H4 (cell line): ENCODE measurements around the gene CBFA2T2. TPM values are rescaled to one million over a fixed set of nuclear protein-coding genes. Genes with fewer than 3 reads are reported as not detected.
"Not testable (repeated sequence)": the region's sequence is repeated elsewhere in the genome, so short reads cannot be mapped to it uniquely, and the experiment has no call there.

Experiments used
- DNase-seq: peaks from one replicate; pipeline ENCODE4 v3.0.0-alpha.2; 2015; ENCODE audit warnings: low spot score
- total RNA-seq: library from RNA; depleted of rRNA; stranded (reverse); fragments of >200 nt; shearing (Covaris generic); gene quantifications from 2 replicates; pipeline ENCODE4 v1.2.3, GENCODE V29; 2014

CBFA2T2 gene
- total RNA-seq, 1 experiment from 2014 or later: 3.6 TPM

- DNase-seq: no peak
Measured at GRCh38 chr20:33622705-33623365, 132.9 kb downstream of the CBFA2T2 start.

DNA sequence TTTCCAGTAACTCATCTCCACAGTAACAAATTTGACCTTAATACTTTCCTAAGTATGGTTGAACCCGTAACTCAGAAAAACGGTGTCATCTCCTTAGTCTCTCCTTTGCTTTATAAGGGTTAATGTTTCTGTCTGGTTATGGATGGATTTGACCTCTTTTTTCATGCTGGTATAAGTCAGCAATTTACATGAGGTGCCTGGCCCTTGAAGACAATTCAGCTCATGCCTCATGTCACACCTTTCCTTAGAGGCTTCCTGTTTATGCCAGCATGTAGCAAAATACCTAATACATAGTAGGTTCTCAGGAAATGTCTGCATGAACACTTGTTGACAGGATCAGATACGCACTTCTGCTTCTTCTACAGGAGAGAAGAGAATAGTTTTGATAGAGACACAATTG is 134.5 kb downstream of the CBFA2T2 start:
- DNase-seq: no peak

DNA sequence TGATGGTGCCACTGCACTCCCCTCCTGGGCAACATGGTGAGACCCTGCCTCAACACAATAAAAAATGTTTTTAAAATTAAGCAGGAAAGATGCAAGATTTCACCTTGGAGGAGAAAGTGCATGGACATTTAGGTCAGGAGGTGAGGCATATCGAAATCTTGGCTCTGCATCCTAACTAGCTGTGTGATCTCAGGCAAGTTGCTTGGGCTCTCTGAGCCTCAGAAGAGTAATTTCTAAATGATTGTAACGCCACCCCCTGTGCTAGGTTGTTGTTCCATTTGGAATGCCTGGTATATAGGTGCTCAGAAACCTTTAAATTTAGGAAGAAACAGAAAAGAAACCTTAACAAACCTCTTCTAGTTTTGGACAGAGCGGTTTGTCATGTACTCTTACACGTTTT is 136.3 kb downstream of the CBFA2T2 start:
- no peak for DNase-seq

GRCh38 chr20:33627577-33628216 is 137.8 kb downstream of the CBFA2T2 start:
- no peak for DNase-seq

- no peak for DNase-seq
Measured at GRCh38 chr20:33629533-33629932, 139.6 kb downstream of the CBFA2T2 start.

- no peak for DNase-seq
Measured at GRCh38 chr20:33629979-33630378, 140.1 kb downstream of the CBFA2T2 start.

DNA sequence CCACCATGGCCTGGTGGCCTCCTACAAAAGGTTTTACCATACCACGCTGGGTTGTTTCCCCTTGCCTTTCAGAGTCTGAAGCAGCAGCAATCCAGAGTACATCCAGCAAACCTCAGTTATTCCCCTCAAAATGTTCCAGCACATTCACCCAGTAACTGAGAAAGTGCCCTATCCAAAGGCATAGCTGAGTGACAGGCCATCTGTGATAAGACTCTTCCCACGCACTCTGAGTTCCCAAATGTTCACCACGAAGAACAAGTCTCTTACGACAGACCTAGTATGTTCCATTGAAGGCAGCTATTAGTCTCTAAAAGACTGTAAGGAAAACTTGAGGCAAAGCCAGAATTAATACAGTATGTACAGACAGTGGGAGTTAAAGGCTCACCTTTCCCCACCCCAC is 140.6 kb downstream of the CBFA2T2 start:
- DNase-seq: no peak

DNA sequence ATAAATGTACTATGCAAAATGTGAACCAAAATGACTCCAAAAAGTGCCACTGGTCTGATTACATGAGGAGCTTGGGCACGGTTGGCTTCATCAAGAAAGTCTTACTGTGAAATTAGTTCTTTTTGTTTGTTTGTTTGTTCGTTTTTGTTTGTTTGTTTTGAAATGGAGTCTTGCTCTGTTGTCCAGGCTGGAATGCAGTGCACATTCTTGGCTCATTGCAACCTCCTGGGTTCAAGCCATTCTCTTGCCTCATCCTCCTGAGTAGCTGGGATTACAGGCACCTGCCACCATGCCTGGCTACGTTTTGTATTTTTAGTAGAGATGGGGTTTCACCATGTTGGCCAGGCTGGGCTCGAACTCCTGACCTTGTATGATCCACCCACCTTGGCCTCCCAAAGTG is 142.0 kb downstream of the CBFA2T2 start:
- not testable (repeated sequence) for DNase-seq

GRCh38 chr20:33635341-33635740 is 145.4 kb downstream of the CBFA2T2 start:
- no peak for DNase-seq

DNA sequence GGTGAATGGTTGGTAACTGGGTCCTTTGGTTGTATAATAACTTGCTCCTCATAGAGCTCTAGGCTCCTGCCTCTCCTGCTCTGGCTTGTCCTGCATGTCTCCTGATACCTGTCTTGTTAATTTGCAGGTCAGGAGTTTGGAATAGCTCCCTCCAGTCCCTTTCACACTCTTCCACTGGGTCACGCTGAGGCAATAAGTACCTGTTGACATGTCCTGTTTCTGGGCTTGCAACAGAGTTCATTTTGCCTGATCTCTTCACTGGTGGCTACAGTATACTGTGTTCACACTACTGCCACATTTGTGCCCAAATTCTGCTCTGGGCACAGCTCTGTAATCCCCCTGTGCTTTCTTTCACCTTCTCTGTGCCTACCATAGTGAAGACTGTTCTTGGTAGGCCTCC is 146.9 kb downstream of the CBFA2T2 start:
- no peak for DNase-seq

DNA sequence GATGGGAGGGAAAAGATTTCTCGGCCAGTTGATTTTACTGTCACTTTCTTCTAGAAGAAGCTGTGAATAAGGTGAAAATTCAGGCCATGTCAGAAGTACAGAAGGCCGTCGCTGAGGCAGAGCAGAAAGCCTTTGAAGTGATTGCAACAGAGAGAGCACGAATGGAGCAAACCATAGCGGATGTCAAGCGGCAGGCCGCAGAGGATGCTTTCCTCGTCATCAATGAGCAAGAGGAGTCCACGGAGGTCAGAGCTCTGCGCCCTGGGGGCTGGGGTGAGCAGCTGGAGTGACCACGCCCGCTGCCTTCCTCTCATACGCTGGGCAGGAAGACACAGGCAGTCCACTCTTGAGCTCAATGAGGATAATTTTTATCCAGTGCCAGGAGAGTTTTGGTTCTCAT is 150.4 kb downstream of the CBFA2T2 start:
- no peak for DNase-seq

- DNase-seq: no peak
Measured at GRCh38 chr20:33644313-33645071, 154.6 kb downstream of the CBFA2T2 start.

- DNase-seq: no peak
Measured at GRCh38 chr20:33645072-33645358, 155.1 kb downstream of the CBFA2T2 start.

GRCh38 chr20:33645396-33645795 is 155.5 kb downstream of the CBFA2T2 start:
- DNase-seq: no peak

GRCh38 chr20:33646191-33646590 is 156.3 kb downstream of the CBFA2T2 start:
- DNase-seq: no peak

DNA sequence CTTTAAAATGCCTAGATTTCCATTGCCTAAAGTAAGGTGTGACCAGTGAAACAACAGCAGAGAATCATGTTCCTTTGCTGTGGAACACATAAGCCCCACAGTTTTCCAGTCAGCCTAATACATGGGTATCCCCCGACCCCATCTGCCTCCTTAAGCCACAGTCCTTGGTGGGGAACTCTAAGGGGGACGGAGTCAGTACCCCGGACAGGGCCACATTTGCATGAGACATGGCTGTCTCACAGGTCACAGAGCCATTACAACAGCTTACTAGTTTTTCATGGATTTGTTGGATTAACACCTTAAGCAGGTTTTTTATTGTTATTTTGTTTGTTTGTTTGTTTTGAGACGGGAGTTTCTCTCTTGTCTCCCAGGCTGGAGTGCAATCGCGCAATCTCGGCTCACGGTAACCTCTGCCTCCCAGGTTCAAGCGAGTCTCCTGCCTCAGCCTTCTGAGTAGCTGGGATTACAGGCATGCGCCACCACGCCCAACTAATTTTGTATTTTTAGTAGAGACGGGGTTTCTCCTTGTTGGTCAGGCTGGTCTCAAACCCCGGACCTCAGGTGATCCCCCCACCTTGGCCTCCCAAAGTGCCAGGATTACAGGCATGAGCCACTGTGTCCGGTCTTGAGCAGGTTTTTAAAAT is 157.2 kb downstream of the CBFA2T2 start:
- DNase-seq: not testable (repeated sequence)

DNA sequence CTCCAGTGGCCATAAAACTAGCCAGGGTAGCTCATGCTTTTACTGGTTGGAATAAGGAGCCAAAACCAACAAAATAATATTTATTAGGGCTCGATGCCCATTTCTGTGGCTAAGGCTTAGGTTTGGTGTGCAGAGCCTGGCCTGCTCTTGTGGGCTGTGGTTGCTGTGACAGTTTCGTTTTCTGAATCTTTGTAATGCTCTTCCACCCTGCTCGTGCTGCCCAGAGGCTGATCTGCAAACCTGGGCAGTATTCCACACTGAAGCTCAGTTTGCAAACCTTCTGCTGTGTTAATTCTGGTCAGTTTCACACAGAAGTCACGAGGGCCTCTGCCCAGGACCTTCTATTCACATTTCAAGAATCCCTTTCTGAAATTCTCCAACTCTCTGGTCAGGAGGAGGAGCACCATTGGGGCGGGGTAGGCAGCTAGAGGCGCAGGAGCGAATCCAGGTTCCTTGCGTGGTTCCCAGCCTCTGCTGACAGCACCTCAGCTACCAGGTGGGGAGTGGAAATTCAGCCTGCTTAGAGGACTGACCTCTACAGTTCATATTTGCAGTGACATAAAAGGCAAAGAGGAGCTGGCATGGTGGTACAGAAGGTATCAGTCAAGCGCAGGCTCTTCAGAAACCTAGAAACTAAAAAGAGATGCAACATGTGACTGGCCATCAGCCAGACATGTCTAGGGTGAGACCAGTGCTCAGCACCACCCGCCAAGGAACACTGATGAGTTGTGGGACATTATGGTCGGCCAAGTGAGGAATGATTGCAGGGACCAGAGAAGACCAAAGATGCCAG is 157.9 kb downstream of the CBFA2T2 start:
- no peak for DNase-seq

GRCh38 chr20:33648396-33649004 is 158.6 kb downstream of the CBFA2T2 start:
- DNase-seq: no peak

GRCh38 chr20:33649201-33649681 is 159.3 kb downstream of the CBFA2T2 start:
- no peak for DNase-seq

DNA sequence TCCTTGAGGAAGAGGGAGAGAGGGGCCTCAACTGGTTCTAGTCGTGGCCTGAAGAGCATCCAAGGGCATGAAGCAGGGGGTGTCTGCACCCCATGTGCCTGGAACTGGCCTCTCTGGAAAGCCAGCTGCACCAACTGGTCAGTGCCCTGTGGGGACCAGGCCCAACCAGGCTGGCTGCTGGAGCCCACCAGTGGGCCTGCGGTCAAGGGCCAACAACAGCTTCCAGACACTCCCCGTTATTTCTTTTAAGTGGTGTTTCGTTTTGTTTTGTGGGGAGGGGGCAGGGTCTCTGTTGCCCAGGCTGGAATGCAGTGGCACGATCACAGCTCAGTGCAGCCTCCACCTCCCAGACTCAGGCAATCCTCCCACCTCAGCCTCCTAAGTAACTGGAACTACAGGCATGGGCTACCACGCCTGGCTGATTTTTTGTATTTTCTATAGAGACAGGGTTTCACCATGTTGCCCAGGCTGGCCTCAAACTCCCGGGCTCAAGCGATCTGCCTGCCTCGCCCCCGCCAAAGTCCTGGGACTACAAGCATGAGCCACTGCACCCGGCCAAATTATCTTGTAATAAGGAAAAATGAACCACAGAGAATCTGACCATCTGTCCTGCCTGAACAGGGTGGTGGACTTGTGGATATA is 160.3 kb downstream of the CBFA2T2 start:
- DNase-seq: no peak
